Duodenal mucosa (tissue), 2 donors: Measurements from ENCODE around the gene RSL24D1.
A peak's percentile ranks its signal among the peaks of the same experiment; 100 is the strongest.

Experiments used
- H3K27ac ChIP-seq: one replicate; pipeline ENCODE4 v1.7.0; 2013; ENCODE audit warnings: low read depth, low read length
- H3K27me3 ChIP-seq, 2 donors: one replicate each; pipeline ENCODE4 v1.7.0; 2013; ENCODE audit warnings: low read length in 2 of 2, control low read depth in 1 of 2; ENCODE audit not compliant: insufficient read depth in 2 of 2, control insufficient read depth in 1 of 2
- H3K36me3 ChIP-seq, 2 donors: one replicate each; pipeline ENCODE4 v1.7.0; 2013; ENCODE audit warnings: low read length in 2 of 2, control low read depth in 1 of 2; ENCODE audit not compliant: insufficient read depth in 2 of 2, control insufficient read depth in 1 of 2
- H3K4me1 ChIP-seq, 2 donors: one replicate each; pipeline ENCODE4 v1.7.0; 2013; ENCODE audit warnings: low read length in 2 of 2, control low read depth in 1 of 2; ENCODE audit not compliant: insufficient read depth in 2 of 2, control insufficient read depth in 1 of 2
- H3K4me3 ChIP-seq, 2 donors: one replicate each; pipeline ENCODE4 v1.7.0; 2013; ENCODE audit warnings: low read length in 2 of 2, low read depth in 1 of 2
- H3K9ac ChIP-seq, 2 donors: one replicate each; pipeline ENCODE4 v1.7.0; 2013; ENCODE audit warnings: low read length in 2 of 2, low read depth in 1 of 2
- H3K9me3 ChIP-seq, 2 donors: one replicate each; pipeline ENCODE4 v1.7.0; 2013; ENCODE audit warnings: low read length in 2 of 2, control low read depth in 1 of 2; ENCODE audit not compliant: control insufficient read depth in 1 of 2

RSL24D1 gene

DNA sequence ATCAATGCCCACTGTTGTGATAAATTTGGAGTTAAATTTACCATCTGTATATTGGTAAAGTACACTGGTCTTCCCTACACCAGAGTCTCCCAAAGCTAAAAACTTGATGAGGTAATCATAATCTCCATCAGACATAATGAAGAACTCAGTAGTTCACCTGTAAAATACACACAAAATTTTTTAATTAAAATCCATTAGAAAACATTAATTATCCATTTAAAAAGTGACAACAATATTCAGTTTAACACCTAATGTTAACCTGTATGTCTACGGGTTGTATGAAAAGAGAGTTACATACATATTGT is 38.0 kb upstream of the RSL24D1 start:
- no peak overlapping the region for H3K27ac ChIP-seq
- no peaks in the 10 kb centered on the region for H3K27me3 ChIP-seq
- H3K4me1 ChIP-seq, result peaks cover 5 to 7% of the 10 kb centered on the region in 2 donors
- H3K36me3 ChIP-seq, result peaks cover 0 to 4% of the 10 kb centered on the region in 2 donors
- H3K9me3 ChIP-seq, result no peaks in the 10 kb centered on the region
- no peak overlapping the region for H3K9ac ChIP-seq
- H3K4me3 ChIP-seq, result no peak overlapping the region

DNA sequence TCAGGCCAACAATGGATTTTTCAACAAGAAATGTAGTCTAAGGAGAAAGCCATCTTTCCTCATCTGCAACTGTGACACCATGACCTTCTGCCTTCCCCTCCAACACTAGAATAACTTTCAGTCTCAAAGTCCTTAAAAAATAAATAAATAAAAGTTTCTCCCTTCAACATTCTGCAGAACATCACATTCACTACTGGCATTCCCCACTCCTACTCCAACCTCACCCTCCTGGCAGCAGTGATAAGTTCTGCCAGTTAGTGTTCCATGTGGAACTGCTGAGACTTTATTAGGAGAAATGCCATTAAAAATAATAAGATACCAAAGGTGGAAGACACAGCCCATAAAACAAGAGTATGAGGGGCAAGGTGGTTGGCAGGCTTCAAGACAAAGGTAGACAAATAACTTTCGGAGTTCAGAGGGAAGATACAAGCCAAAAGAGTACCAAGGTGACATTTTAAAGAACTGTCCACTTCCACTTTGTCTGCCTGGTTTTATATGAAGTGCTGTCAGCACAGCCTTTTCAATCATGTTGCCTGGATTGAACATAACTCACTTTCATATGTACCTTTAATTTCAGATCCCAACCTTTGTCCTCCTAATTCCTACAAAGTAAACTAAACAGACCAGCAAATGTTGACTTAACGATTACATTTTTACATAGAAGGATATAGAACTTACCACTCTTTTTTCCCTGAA is 37.5 kb upstream of the RSL24D1 start:
- no peaks in the 10 kb centered on the region for H3K27me3 ChIP-seq
- peaks cover 0 to 4% of the 10 kb centered on the region in 2 donors for H3K36me3 ChIP-seq
- no peak overlapping the region for H3K9ac ChIP-seq
- peaks cover 5 to 7% of the 10 kb centered on the region in 2 donors for H3K4me1 ChIP-seq
- peak overlapping the region in 1 of 2 donors; percentile 1 for H3K4me3 ChIP-seq
- no peak overlapping the region for H3K27ac ChIP-seq
- no peaks in the 10 kb centered on the region for H3K9me3 ChIP-seq

DNA sequence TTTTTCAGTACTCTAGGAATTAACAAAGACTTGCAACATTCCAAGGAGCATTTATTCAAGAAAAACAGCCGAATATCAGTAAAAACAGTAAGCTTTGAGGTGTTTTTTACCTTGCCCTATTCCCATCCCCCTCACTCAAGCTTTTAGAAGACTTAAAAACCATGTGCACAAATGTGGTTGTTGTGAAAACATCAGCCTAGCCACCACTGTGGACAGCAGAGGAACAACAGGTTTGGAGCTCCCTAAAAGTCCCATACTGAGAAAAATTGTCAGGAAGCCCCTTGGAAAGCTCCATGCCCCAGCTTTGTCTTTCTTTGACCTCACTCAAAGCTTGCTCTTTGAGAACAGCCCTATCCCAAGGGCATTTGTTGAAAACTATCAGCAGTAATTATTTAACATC is 34.7 kb upstream of the RSL24D1 start:
- Histone ChIP-seq H3K27me3 (no peaks in the 10 kb centered on the region), H3K4me1 (peaks cover 5 to 7% of the 10 kb centered on the region in 2 donors), H3K27ac (no peak overlapping the region), H3K36me3 (peaks cover 0 to 11% of the 10 kb centered on the region in 2 donors), H3K9ac (no peak overlapping the region), H3K9me3 (no peaks in the 10 kb centered on the region), H3K4me3 (no peak overlapping the region)

DNA sequence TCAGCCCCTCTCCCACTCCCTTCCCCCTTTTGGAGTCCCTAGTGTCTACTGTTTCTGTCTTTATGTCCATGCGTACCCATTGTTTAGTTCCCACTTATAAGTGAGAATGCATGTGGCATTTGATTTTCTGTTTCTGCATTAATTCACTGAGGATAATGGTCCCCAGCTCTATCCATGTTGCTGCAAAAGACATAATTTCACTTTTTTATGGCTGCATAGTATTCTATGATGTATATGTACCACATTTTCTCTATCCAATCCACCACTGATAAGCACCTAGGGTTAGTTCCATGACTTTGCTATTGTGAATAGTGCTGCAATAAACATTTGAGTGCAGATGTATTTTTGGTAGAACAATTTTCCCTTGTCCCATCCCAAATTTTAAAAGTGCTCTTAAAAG is 34.2 kb upstream of the RSL24D1 start:
- H3K27ac ChIP-seq, result no peak overlapping the region
- no peaks in the 10 kb centered on the region for H3K9me3 ChIP-seq
- no peaks in the 10 kb centered on the region for H3K27me3 ChIP-seq
- no peak overlapping the region for H3K9ac ChIP-seq
- peaks cover 5 to 7% of the 10 kb centered on the region in 2 donors for H3K4me1 ChIP-seq
- no peak overlapping the region for H3K4me3 ChIP-seq
- H3K36me3 ChIP-seq, result peaks cover 0 to 14% of the 10 kb centered on the region in 2 donors

DNA sequence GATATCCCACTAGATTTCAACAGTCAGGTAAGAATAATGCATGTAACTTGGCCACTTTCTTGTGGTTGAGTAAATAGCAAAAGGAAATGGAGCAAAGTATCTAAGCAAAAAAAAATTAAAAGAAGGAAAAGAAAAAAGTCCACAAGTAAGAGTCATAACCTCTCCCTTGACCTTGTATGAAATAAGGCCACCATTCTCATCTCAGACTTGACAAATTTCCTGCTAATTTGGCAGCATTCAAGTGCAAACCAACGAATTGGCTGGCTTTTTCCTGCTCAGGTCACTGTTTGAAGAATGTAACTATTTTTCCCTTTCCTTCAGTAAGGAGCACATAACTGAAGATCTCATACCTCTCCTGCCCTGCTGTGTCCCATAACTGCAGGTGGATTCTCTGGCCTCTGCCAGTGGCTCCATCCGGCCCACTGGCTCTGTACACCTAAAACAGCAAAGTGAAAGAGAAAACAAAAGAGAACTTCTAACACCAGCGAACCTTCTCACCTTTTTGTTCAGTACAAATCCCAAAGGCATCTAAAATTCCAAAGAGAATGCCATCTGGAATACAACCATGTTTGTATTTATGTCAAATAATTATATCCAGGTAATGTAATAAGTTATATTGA is 33.4 kb upstream of the RSL24D1 start:
- peaks cover 6 to 7% of the 10 kb centered on the region in 2 donors for H3K4me1 ChIP-seq
- no peak overlapping the region for H3K9ac ChIP-seq
- no peaks in the 10 kb centered on the region for H3K9me3 ChIP-seq
- peaks cover 0 to 15% of the 10 kb centered on the region in 2 donors for H3K36me3 ChIP-seq
- no peak overlapping the region for H3K27ac ChIP-seq
- H3K27me3 ChIP-seq, result no peaks in the 10 kb centered on the region
- peak overlapping the region in 1 of 2 donors; percentile 30 for H3K4me3 ChIP-seq

DNA sequence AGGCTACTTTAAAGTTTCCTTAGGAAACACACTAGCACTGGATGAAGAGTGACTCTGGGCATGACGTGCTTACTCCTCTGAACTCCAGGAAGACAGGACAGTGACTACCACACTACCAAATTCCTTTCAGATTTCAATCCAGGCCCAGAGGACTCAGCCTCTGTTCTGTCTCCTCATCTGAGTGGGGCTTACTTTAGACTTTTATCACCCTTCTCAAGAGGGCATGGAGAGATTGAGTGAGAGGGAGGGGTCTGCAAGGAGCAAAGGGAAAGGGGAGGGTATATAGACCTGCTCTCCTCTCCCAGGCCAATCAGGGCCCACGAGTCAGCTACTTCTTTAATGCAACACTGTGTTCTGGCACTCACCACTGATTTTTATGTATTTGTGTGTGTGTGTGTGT is 29.4 kb upstream of the RSL24D1 start:
- no peaks in the 10 kb centered on the region for H3K27me3 ChIP-seq

DNA sequence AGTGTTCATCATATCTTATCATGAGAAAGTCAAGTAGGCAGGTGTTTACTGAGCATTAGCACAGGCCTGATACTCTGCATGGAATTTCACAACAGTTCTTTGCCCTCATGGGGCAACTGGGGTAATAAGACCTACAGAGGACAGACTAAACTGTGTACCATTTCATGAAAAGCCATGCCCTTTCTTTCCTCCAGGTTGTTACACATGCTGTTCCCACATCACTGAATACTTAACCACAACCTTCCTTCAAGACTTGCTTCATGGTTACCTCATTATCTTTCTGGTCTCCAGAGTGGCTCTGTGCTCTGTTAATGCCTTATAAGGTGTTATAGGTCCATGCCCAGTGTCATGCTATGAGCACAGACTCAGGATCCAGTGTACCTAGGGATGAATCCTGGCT is 28.2 kb upstream of the RSL24D1 start:
- Histone ChIP-seq H3K36me3 (peaks cover 0 to 17% of the 10 kb centered on the region in 2 donors), H3K27me3 (no peaks in the 10 kb centered on the region), H3K4me3 (no peak overlapping the region), H3K9me3 (no peaks in the 10 kb centered on the region), H3K4me1 (peaks cover 10 to 23% of the 10 kb centered on the region in 2 donors), H3K27ac (no peak overlapping the region), H3K9ac (no peak overlapping the region)

More for the DNA sequence above, 29.4 kb upstream of the RSL24D1 start:
- Histone ChIP-seq H3K9ac (no peak overlapping the region), H3K4me3 (no peak overlapping the region), H3K4me1 (peaks cover 8 to 18% of the 10 kb centered on the region in 2 donors), H3K9me3 (no peaks in the 10 kb centered on the region), H3K36me3 (peaks cover 0 to 22% of the 10 kb centered on the region in 2 donors), H3K27ac (no peak overlapping the region)

DNA sequence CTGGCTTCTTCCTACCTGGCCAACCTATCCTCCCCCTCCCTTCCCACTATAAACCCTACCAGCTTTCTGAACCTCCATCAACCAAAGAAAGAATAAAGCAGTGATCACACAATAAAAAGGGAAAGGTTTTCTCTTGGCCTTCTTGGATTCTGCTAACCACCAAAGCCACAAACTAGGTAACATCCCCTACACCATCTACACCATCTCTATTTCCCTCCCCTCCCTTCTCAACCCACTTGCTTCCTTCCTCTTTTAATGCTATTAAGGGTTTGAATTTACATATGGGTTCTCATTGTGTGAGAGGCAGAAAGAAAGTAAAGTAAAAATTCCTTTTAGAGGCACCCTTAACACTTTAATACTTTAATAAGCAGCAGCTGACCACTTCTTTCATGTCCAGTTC is 25.8 kb upstream of the RSL24D1 start:
- Histone ChIP-seq H3K27me3 (no peaks in the 10 kb centered on the region), H3K36me3 (peaks cover 0 to 16% of the 10 kb centered on the region in 2 donors), H3K4me3 (no peak overlapping the region), H3K9ac (no peak overlapping the region), H3K27ac (no peak overlapping the region), H3K9me3 (no peaks in the 10 kb centered on the region), H3K4me1 (peaks cover 10 to 27% of the 10 kb centered on the region in 2 donors)

DNA sequence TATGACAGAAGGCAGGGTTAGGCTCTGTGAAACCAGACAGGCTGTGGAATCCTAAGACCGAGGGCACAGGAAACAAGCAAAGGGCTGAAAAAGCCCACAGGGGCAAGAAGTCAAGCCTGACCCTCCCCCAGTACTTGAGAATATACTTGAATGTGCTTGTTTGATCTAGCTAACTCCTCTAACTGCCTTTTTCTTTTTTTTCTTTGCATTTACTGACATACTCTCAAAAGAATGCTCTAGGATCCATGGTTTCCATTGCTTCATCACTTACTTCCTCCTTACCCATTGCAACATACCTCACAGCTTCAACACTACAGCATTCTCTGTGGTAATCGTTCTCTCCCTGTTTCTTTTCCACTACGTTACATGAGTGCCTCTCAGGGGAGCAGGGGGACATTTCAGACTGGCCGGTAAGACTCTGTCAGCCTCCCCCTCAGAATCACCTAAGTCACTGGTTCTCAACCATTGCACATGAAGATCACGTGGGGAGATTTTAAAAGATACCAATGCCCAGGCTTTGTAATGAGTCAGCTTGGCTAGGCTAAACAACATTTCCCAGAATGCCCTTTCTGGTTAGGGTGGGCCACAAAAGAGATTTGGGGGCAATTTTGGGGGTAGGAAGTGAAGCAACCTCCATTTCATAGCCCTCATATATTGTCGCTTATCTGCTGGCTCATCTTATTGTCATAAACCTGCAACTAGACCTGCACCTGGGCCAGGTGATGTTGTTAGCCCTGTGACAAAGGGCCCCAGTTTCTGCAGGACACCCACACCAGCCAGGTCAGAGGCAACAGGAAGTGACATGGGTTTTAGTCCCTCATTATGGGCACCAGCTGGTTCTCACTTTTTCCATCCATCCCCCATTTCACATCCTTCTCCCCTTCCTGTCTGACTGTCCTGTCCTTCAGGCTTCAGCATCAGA is 24.6 kb upstream of the RSL24D1 start:
- Histone ChIP-seq H3K9ac (no peak overlapping the region), H3K4me3 (no peak overlapping the region), H3K4me1 (peaks cover 10 to 27% of the 10 kb centered on the region in 2 donors), H3K27me3 (no peaks in the 10 kb centered on the region), H3K27ac (no peak overlapping the region), H3K36me3 (peaks cover 0 to 16% of the 10 kb centered on the region in 2 donors), H3K9me3 (no peaks in the 10 kb centered on the region)

DNA sequence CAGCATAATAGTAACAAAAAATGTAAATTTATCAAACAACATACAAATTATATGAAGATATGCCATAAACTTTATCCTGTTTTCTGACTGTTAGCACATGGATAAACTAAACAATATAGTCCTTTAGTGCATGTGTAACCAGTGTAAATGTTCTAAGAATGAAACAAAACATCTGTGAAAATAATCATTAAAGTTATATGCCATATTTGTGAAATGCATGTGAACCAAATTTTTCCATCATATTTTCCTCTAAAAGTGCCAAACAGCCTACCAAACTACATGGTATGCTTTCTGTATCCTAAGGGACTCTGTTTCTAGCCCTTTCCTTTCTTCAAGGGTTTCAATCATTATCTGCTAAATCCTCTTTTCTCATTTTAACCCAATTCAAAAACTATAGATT is 23.9 kb upstream of the RSL24D1 start:
- Histone ChIP-seq H3K9me3 (no peaks in the 10 kb centered on the region), H3K4me3 (no peak overlapping the region), H3K36me3 (peaks cover 0 to 12% of the 10 kb centered on the region in 2 donors), H3K27me3 (no peaks in the 10 kb centered on the region), H3K9ac (no peak overlapping the region), H3K27ac (no peak overlapping the region), H3K4me1 (peaks cover 10 to 27% of the 10 kb centered on the region in 2 donors)
